Activated CD4-positive, CD25-positive, alpha-beta regulatory T cell treated with anti-CD3 and anti-CD28 coated beads, Interleukin-2, amount 50 U/mL, for 72 hours (primary cell): Measurements from ENCODE around the gene MYH11.

Experiments used
- DNase-seq: peaks from one replicate; pipeline ENCODE4 v3.0.0; 2021

Gene MYH11

GRCh38 chr16:15654591-15654990 is 202.2 kb downstream of the MYH11 start:
- no peak for DNase-seq

DNA sequence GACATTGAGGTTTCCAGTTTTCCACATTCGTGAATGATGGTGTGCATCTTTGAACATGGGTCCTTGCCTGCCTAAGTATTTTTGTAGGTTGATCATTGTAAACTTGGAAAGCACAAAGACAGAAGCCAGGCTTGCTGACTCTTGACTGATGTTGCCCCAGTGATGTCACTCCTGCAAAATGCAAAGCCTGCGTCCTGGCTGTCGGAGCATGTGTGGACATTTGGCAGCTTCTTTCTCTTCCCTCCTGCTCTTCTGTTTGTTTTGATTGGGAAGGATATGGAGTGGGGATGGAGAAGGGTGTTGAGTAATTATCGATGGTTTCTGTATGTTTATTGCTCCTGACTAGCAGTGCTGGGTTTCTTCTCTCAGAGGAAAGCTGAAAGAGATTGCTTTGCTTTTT is 203.6 kb downstream of the MYH11 start:
- no peak for DNase-seq
